HG03045 (cell line): ENCODE results near the gene SLC19A1.

Experiments
- ATAC-seq: cut with Tn5 transposase; IDR thresholded peaks from one replicate; pipeline ENCODE4 v1.9.1; 2021; ENCODE audit warnings: mild to moderate bottlenecking, moderate library complexity; ENCODE audit not compliant: unreplicated experiment

The SLC19A1 gene

DNA sequence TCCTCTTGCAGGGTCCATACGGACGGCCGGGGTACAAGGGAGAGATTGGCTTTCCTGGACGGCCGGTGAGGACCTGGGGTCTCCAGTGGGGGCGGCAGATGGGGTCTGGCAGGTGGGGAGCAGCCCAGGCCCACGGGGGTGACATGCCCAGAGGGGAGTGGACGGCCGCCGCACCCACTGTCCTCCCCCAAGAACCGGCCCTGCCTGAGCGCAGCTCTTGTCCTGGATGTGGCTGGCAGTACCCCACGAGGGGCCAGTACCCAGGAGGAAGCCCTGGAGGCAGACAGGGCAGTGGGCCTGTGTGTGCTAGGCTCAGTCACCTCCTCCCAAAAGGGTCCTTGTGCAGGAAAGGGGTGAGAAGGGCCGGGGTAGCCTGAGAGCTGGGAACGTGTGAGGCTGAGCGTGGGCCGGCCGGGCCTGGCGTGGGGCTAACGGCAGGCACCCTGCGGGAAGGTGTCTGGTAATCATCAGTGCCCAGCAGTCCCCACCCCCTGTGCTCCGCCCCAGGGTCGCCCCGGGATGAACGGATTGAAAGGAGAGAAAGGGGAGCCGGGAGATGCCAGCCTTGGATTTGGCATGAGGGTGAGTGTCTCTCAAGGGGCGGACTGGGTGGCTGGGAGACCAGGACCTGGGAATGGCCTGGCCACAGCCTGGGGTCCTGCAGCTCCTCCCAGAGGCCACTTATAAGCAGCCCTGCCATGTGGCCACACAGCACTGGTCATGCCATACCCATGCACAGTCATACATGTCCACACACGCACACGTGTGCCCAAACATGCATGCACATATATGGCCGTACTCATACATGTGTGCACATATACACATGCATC is 47.2 kb downstream of the SLC19A1 start:
- ATAC-seq: no peak

DNA sequence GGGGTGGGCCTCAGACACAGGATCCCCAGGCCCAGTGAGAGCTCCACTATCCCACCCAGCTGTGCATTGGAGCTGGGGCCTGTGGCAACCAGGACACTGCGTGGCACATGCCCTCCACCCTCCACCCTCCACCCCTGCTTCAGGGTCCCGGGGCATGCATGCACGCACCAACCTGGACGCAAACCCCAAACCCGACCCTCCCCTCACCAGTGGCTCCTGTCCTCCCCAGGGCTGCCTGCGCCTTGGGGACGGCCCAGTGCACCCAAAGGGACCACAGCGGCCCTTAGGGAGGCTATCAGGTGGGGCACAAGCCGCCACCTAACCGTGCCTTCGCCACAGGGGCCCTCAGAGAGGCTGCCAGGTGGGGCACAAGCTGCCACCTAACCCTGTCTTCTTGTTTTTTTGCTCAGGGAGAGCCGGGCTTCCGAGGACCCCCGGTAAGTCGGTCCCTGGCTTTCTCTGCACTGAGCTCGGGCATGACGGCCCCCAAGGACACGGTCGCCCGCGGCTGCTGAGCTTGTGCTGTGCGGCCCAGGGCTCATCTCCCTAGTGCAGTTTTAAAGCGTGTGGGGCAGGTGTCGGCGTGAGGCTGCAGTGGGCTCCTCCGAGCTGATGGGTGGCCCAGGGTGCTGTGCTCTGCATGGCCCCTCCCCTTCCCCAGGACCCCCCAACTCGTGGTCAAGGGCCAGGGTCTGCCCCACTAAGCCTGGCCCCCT is 47.9 kb downstream of the SLC19A1 start:
- ATAC-seq: no peak

DNA sequence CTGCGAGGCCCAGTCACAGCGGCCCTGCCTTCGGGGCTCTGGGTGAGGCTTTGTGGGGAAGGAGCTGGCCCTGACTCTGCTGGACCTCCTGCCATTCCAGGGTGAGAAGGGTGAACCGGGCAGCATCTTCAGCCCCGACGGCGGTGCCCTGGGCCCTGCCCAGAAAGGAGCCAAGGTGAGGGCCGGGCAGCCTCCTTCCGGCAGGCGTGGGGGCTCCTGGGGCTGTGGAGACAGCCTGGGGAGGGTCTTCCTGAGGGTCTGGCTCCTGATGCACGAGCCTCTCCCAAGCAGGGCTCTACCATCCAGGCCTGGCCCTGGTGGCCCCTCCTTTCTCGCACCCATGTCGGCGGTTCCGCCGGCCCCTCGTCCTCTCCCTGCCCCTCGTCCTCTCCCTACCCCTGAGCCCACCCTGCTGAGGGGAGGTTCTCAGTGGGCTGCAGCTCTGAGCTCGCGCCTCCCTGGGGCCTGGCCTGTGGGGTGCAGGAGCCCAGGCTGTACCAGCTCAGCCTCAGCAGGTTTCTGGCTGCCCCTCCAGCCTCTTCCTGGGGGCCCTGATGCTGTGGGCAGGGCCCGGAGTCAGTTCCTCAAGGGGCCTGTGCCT is 48.7 kb downstream of the SLC19A1 start:
- no peak for ATAC-seq

DNA sequence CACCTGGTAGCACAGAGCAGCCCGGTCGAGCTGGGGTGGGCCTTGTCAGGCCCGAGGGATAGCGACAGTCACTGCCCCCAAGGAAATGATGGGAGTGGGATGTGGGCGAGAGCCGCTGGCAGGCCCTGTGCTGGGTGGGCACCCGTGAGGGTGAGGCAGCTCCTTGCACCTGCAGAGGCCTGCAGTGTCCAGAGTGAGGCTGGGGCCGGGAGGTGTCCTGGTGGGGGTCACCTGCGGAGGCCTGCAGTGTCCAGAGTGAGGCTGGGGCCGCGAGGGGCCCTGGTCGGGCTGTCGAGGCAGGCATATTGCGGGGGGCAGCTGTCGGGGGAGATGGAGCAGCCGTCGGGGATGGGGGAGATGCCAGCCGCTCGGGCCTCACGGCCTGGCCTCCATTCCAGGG is 49.5 kb downstream of the SLC19A1 start:
- no peak for ATAC-seq

DNA sequence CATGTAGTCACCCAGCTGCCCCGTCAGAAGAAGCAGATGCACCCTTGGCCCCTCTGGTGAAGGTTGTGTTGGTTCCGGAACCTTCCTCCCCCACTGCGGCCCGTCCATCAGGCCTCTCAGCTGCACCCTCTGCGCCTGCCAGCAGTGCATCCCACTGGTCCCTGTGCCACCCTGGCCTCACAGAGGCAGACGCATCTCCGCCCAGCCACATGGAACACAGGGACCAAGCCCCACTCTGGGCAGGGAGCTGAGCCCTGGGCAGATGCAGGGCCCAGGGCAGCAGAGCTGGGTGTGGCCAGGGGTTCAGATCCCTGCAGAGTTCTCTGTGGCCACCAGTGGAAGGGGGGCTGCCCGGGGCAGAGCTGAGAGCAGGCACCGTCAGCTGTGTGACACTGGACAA is 50.6 kb downstream of the SLC19A1 start:
- no peak for ATAC-seq

DNA sequence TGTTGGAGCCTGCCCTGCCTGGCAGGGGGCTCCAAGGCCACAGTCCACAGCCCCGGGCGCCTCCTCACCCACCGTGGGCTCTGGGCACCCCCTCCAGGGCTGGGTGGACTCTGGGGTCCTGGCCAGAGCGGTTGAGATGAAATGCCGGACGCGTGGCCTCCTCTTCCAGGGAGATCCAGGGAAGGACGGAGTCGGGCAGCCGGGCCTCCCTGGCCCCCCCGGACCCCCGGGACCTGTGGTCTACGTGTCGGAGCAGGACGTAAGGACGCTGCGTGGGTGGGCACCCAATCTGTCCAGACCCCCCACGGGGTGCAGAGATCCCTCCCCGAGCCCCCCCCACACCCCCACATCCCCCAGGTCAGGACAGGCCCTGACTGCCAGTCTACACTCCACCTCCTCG is 51.2 kb downstream of the SLC19A1 start:
- no peak for ATAC-seq

DNA sequence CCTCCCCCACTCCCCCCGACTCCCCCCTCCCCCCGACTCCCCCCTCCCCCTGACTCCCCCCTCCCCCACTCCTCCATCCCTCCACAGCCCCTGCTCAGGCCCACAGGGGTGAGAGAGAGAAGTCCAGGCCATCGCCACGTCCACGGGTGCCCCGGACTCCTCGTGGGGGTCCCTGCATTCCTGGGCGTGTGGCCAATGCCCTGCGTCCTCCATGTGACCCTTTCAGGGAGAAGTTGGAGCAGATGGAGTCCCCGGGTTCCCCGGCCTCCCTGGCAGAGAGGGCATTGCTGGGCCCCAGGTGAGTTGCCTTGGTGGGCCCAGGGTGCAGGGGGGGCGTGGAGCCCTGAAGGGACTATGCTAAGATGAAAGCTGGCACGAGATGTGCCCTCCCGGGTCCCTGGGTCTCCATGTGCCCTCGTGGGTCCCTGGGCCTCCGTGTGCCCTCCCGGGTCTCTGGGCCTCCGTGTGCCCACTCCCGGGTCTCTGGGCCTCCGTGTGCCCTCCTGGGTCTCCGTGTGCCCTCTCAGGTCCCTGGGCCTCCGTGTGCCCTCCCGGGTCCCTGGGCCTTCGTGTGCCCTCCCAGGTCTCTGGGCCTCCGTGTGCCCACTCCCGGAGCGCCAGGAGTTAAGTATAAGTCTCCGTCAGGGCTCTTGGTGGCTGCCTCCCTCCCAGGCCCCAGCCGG is 52.0 kb downstream of the SLC19A1 start:
- ATAC-seq: no peak

DNA sequence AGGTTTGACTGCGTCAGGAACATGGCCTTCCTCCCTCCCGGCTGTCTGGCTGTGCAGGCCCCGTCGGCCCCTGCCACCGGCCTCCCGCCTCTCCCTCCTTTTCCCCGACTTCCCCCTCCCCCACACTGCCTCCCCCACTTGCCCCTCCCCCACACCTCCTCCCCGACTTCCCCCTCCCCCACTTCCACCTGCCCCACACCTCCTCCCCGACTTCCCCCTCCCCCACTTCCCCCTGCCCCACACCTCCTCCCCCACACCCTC is 52.6 kb downstream of the SLC19A1 start:
- ATAC-seq: no peak

DNA sequence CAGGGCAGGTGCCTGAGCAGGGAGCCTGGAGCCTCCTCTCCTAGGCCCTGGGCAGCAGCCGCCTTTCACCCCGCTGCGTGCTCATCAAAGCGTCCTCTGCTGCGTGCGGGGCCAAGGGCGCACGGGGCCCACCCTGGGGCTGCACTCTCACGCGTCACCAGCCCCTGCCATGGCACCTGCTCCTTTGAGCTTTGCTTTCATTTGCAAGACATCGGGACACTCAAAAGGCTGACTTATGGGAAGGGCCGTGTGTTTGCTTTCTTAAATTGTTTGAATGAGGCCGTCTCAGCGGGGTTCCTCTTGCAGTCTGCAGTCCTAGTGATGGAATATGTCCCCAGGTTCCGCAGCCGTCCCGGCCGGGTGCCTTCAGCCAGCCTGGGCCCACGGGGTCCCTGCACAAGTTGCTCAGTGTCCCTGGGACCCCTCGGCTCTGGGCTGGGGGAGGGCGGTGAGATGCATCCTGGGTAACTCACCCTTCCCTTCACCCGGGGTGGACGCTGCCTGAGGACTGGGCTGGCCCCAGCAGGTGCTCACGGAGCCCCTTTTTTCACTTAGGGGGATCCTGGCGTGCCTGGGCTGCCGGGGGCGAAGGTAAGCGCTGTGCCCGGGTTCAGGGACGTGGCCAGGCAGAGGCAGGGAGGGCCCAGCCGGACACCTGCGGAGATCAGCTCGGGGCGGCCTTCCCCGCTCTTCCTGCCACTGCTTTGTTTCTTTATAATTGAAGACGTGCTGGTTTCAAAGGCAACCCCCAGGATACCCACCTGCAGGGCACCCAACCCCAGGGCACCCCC is 53.1 kb downstream of the SLC19A1 start:
- ATAC-seq: no peak

DNA sequence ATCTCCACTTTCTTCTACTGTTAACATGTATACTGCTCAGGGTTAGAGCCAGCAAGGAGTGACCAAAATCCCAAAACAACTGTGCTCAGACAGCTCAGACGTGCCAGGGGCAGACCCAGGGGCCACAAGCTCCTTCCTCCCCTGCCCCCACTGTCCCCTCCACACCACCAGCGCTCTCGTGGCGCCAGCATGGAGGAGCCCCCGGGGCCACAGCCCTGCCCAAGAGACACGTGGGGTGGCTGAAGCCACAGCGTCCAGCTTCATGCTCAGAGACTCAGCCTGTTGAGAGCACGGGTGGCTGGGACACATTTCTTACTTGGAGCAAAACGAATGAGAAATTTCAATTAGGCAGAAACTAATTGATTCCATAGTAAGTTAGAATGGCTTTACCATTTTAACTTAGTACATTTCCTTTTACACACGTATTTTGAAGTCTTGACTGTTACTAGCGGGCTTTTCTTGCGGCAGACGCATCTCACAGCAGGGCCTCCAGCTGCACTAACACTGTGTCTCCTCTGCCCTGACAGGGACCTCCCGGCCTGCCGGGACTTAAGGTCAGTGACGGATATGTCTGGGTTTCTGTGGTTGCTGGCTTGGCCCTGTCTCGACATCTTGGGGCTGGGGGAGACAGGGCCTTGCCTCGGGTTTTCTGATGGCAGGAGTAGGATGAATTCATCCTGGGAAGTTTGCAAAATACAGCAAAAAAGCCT is 54.2 kb downstream of the SLC19A1 start:
- no peak for ATAC-seq

DNA sequence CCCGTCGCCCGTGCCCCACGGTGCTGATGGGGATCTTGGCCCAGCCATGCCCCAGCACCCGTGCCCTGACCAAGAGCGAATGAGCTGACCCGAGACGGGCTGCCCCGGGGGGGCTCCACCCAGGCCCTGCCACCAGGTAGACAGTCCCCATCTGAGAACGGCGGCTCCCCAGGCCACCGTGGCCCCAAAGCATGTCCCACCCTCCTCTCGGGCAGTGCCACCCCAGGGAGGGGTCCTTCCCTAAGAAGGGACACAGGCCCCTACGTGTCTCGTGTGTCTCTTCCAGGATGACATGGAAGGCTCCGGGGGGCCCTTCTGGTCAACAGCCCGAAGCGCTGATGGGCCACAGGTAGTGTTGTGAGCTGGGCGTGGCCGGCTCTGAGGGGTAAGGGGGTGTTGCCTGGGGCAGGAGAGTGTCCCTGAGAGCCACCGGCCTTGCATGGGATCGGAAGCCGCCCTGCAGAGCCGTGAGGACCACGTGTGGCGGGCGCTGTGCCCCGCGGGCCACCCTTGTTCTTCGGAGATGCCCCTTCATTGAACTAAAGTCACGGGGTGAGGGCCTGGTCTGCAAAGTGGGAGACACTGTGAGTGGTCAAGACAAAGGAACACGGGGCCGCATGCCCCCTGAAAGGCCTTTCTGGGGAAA is 55.0 kb downstream of the SLC19A1 start:
- no peak for ATAC-seq

DNA sequence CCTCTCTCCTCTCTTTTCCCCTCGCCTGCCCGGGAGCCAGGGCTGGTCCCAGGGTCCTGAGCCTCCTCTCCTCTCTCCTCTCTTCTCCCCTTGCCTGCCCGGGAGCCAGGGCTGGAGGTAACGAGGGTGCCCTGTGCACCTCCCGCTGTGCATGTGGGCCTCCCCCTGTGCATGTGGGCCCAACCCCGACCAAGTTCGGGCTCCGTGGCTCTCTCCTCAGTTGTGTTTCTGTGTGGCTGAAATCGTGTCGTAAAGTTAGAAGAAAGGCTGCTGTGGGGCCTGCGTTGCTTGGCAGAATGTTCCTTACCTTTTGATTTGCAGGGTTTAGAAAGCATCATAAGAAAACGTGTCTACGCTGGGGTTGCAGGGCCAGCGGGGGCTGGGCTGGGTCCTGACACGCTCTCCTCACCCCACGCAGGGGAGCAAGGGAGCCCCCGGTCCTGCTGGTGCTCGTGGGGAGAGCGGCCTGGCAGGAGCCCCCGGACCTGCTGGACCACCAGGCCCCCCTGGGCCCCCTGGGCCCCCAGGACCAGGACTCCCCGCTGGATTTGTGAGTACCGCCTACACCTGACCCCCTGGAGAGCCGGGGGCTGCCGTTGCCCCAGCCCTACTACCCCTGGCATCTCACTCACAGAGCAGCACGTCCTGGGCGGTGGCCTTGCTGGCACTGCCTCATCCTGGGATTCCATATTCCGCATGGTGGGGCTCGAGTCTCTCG is 55.6 kb downstream of the SLC19A1 start:
- ATAC-seq: no peak

DNA sequence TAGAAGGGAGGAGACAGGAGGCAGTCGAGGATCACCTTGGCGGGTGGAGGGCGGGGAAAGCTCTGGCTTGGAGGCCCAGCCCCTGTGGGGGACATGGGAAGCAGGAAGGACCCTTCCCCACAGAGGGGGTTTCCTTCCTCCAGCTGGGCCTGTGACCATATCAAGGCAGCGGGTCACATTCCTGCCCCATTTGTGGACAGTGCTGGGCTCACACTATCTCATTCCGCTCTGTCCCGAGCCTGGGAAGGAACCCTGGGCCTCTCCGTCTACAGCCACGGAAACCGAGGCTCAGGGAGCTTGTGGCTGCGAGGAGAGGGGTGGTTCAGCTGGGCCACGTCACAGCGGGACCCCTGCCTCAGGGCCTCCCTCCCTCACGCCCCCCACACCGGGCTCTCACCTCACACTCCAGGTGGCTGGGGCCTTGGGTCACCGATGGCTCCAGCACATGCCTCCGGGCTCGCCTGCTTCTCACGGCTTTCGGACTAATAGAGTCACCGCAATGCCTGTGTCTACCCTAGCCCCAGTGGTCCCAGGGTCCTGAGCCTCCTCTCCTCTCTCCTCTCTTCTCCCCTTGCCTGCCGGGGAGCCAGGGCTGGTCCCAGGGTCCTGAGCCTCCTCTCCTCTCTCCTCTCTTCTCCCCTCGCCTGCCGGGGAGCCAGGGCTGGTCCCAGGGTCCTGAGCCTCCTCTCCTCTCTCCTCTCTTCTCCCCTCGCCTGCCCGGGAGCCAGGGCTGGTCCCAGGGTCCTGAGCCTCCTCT is 56.4 kb downstream of the SLC19A1 start:
- ATAC-seq: no peak

DNA sequence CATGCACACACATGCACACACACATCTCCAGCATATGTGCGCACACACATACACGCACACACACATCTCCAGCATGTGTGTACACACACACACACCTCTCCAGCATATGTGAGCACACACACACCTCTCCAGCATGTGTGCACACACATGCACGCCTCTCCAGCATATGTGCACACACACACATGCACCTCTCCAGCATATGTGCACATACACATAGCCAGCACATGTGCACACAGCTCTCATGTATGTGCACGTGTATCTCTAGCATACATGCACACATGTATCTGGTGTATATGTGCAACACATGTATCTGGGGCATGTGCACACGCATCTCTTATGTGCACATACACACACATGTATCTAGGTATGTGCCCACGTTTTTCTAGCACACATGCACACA is 57.9 kb downstream of the SLC19A1 start:
- no peak for ATAC-seq

DNA sequence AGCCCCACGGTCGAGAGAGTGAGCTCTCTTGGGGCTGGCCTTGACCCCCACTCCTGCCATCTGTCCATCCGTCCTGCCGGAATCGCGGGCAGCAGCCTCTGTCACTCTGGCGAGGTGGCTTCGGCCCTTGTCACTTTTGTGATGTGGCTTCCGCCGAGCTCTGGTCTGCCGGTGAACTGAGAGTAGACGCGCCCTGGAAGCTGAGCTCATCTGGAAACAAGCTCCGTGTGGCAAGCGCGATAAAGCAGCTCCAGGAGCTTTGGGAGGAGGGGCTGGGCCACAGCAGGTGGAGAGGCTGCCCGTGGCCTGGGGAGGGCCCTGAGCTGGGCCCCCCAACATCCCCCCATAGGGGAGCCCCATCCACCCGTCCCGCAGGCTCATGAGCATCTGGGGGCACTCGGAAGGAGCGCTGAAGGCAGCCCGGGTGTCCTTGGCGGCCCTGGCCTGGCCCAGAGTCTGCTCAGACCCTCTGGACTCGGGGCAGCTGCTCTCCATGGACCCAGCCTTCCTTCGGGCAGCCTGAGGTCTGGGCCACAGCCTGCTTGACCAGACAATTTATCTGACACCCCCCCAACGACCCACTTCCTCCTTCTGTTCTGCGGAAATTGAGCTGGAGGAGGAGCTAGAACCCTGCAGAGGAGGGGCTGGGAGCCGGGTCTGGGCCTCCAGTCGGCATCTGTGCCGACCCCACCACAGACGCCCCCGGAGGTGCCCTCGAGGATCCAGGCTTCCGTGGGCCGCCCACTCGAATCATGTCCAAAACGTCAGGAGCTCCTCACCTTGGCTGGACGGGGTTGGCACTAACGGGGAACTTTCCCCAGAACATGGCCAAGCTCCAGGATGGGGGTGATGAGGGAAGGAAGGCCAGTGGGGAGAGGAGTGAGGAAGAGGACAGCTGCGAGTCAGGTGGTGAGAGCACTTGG is 59.1 kb downstream of the SLC19A1 start:
- ATAC-seq: no peak

DNA sequence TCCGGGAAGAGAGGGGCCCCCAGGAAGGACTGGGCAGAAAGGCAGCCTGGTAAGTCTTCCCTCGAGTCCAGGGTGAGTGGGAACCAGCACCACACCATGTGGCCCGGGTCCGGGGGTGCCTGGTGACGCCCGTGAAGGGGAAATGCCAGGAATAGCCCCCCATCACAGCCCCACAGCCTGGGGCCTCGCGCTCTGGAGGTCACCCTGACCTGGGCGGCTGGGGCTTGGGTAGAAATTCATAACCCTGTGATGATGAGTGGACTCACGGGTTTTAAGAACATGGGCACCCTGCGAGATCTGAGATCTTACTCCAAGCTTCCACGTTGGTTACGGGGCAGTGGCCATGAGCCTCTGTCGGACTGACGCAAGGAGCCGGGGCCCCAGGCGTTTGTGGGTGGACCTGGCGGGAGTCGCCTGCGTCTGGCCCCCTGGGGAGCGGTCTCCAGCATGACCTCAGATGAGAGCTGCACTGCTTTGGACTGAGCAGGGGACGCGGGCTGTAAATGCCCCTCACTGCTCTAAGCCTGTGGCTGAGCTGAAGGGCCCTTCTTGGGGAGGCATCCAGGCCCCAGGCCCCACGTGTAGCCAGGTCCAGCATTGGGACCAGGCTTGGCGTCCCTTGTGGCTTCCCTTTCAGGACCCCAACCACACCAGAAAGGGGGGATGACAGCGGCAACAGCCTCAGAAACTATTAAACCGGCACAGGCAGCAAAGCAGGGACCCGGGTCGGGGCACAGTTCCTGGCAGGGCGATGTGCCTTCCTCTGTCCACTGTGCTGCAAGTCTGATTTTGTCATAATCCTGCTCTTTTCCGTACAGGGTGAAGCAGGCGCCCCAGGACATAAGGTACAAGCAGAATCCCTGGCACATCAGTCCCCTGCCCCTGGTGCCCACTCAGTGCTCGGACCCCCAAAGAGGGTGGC is 60.0 kb downstream of the SLC19A1 start:
- no peak for ATAC-seq
